ENCODE measurements around the gene NKX3-2.

- TF ChIP-seq SIN3A (IDR thresholded peaks at IDR 0.05; ENCODE audit: borderline replicate concordance, insufficient read depth, low read length) (no peak), POLR2AphosphoS5 (IDR thresholded peaks at IDR 0.05; ENCODE audit: low read depth, low read length) (no peak), REST (IDR thresholded peaks at IDR 0.05; ENCODE audit: insufficient read depth in 1 of 2, low read depth in 2 of 2, low read length in 2 of 2) (no peak), TAF1 (IDR thresholded peaks at IDR 0.05; ENCODE audit: borderline replicate concordance, insufficient read depth, low read length) (no peak), FOXP2 (optimal IDR thresholded peaks at IDR 0.05; ENCODE audit: borderline replicate concordance, extremely low read depth, extremely low read length, insufficient read depth) (no peak)
These were observed 7.7 kb downstream of the NKX3-2 start for GRCh38 chr4:13536607-13537006.
